NCI-H2171 treated with DMSO at 0.1 percent for 48 hours (cell line): ENCODE results near the gene CD163.
"Not testable (repeated sequence)": the region's sequence is repeated elsewhere in the genome, so short reads cannot be mapped to it uniquely, and the experiment has no call there.

Experiments
- DNase-seq: peaks from one replicate; lab custom pipeline; 2025; lab: John Stamatoyannopoulos, UW

The CD163 gene

DNA sequence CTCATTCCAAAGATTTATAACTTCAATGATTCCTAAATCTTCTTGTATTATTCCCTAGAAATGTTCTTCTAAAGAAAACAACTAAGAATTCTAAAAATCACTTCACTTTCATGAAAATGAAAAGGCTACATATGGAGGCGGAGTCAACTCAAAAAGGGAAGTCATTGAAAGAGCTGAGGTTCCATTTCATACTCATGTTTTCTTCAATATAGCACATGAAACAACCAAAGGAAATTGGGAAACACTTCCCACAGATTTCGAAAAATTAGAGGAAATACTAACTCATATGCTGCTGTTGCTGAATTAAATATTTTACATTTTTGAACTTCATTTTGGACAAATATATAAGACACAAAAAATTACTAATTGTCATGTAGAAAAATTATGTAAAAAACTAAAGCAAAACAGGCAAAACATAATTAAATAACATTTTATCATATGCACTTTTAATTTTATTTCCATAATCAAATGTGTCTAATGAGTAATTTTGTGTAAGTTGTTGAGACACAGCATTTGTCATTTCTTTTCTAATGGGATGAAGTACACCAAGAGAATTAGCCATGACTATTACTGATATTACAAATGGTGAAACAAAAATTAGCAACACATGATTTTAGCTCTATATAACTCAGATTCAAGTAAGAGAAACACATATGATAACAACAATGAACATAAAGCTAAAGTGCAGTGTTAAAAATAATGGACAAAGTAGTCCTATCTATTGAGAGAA lies at the start of gene CD163:
Gene CD163 (minus strand): TSS at position 92 of the 730 bp plus-strand sequence. CDS start 87 bp downstream, at position 5.
- DNase-seq, result no peak

DNA sequence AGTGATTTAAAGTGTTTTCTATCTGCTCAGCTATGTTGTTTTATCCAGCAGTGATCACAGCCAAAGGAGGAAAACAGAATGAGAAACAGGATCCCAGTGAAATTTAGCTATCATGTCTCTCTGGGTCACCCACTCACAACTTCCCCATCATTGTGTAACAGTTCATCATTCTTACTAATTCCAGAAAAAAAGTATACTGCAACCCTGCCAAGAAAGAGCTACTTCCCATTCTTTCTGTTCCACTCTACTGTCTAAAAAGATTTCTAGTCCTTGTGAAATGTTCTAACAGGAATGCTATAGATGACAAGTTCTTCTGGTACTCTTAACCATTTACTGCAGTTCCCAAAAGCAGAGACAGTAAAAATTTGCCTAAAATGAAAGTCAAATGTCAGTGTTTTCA lies 39.2 kb upstream of the CD163 start:
- no peak for DNase-seq

GRCh38 chr12:7542046-7542445 lies 38.5 kb upstream of the CD163 start:
- no peak for DNase-seq

- DNase-seq, result no peak
These were observed 10.8 kb upstream of the CD163 start for GRCh38 chr12:7514416-7514815.

DNA sequence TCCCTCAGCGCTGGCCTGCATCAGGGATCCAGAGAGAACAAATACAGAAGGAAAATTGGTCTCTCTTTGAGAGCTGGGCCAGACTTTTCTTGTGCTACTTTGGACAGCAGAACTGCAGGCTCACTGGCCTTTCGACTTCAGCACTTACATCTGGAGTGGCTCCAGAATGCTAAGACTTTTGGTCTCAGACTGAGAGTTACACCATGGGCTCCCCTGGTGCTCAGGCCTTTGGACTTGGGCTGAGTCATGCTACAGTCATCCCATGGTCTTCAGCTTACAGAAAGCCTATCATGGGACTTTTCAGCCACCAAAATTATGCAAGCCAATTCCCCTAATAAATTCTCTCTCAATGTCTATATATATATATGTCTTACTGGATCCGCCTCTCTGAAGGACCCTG lies 9.0 kb upstream of the CD163 start:
- no peak for DNase-seq

DNA sequence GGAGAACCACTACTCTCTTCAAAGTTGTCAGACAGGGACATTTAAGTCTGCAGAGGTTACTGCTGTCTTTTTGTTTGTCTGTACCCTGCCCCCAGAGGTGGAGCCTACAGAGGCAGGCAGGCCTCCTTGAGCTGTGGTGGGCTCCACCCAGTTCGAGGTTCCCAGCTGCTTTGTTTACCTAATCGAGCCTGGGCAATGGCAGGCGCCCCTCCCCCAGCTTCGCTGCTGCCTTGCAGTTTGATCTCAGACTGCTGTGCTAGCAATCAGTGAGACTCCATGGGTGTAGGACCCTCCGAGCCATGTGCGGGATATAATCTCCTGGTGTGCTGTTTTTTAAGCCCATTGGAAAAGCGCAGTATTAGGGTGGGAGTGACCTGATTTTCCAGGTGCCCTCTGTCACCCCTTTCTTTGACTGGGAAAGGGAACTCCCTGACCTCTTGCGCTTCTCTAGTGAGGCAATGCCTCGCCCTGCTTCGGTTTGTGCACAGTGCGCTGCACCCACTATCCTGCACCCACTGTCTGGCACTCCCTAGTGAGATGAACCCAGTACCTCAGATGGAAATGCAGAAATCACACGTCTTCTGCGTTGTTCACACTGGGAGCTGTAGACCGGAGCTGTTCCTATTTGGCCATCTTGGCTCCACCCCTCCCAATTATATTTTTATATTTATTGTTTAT lies 6.4 kb upstream of the CD163 start:
- DNase-seq, result not testable (repeated sequence)

GRCh38 chr12:7502612-7503011 lies 965 bp downstream of the CD163 start:
- no peak for DNase-seq

DNA sequence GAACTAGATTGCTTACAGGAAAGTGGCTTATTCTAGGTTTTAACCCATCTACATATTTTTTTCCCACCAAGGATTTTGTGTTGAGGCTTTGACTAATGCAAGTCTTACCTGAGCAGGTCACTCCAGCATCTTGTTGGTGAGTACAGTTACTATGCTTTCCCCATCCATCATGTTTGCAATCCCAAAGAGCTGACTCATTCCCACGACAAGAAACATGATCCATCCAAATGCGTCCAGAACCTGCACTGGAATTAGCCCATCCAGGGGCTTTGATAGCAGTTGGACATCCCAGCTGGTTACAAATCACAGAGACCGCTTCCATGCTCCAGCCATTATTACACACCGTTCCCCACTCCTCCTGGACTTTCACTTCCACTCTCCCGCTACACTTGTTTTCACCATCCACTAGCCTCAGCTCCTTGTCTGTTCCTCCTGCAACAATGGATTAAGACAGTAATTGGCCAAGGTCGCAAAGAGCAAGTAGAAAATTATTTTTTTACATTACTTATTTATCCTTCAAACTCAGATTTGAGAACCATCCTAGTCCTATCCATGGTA lies 2.5 kb downstream of the CD163 start:
- no peak for DNase-seq

GRCh38 chr12:7499636-7500035 lies 3.9 kb downstream of the CD163 start:
- no peak for DNase-seq

- DNase-seq, result no peak
These were observed 4.8 kb downstream of the CD163 start for GRCh38 chr12:7498809-7499208.

- DNase-seq, result no peak
These were observed 5.9 kb downstream of the CD163 start for GRCh38 chr12:7497661-7498060.

DNA sequence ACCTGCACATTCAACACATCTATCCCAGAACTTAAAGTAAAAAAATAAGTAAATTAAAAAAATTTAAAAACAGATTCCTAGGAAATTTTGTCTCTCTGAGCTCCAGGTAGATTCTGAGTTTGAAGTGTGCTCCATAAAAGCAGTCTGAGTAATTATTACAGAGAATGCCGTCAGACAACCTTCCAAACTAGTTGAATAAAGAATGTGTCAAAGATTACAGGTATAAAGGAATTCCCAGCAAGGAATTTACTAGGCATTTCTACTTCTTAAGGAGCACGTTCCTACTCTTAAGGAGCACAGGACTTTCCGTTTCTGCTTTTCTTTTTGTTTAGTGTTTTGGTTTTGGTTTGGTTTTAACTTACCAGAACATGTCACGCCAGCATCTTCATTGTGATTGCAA lies 7.1 kb downstream of the CD163 start:
- DNase-seq, result no peak

DNA sequence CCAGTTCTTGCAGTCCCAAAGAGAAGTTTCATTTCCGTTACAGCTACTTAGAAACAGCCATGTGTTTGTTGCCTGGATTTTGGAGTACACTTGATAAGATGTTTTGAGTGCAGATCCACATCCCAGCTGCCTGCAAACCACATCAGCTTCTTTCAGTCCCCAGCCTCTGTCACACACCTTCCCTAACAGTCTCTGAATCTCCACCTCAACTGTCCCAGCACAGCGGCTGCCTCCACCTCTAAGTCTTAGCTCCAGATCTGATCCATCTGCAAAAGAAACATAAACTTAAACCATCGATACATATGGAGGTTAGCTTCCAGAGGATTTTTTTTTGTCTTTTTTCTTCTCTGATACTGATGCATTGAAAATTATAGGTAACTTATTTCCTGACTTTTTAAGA lies 8.4 kb downstream of the CD163 start:
- no peak for DNase-seq

DNA sequence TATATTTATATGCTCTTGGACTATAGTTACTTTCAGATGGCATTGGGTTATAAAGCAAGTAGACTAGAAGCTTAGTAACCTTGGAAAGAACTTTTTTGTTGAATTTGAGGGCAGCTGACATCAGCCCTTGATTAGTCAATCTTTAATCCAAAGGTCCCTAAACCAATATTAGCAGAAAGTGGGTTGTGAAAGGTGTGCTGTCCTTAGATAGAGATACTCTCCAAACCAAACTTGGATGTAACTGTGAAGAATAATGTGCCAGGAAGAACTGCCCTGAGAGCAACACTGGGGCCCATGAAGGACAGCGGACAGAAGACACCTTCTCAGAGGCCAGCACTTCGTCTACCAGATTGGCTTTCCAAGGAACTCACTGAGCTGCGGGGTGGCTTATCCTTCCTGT lies 10.6 kb downstream of the CD163 start:
- no peak for DNase-seq

GRCh38 chr12:7486512-7486911 lies 17.1 kb downstream of the CD163 start:
- DNase-seq, result peak; percentile 97

GRCh38 chr12:7485095-7485494 lies 18.5 kb downstream of the CD163 start:
- no peak for DNase-seq

DNA sequence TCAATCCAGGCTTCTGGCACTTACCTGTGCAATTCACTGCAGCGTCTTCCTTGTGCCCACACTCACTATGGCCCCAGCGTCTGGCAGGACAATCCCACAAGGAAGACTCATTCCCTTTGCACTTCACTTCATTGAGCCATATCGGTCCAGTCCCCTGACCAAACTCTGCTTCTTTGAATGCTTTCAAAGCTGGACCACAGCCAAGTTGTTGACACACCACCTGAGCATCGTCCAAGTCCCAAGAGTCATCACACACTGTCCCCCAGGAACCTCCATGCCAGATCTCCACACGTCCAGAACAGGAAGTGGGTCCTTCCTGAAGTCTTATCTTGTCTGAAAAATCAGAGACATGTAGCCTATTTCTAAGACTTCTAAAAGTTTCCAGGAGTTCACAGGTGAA lies 20.2 kb downstream of the CD163 start:
- no peak for DNase-seq

- DNase-seq, result no peak
These were observed 23.8 kb downstream of the CD163 start for GRCh38 chr12:7479771-7480170.

- DNase-seq, result no peak
These were observed 31.5 kb downstream of the CD163 start for GRCh38 chr12:7472060-7472459.

GRCh38 chr12:7460375-7461259 lies 43.0 kb downstream of the CD163 start:
- DNase-seq, result peak; percentile 93

- DNase-seq, result no peak
These were observed 43.6 kb downstream of the CD163 start for GRCh38 chr12:7459973-7460372.

GRCh38 chr12:7451756-7452155 lies 51.8 kb downstream of the CD163 start:
- no peak for DNase-seq
